Heart left ventricle (tissue), 13 donors: Measurements from ENCODE around the gene CCHCR1.

Experiments
- POLR2A ChIP-seq, 2 donors: fragments of 450-650 bp; IDR thresholded peaks; one replicate each; pipeline ENCODE4 v1.6.1; 2017; ENCODE audit warnings: antibody characterized with exemption in 2 of 2, mild to moderate bottlenecking in 2 of 2, moderate library complexity in 2 of 2
- TF ChIP-seq, protein P1 (sequence below), 12 donors: fragments of 200-600 bp; sonication (generic) in 4 of 12; IDR thresholded peaks; one replicate each; pipeline versions ENCODE4 v1.5.0 to v1.8.0; 2018 to 2022; ENCODE audit warnings: antibody characterized with exemption in 12 of 12, mild to moderate bottlenecking in 5 of 12
- donor health status: ischemic (EF 13 %, LVEDD 7.1; RV severe dilation, severe dysfunction).
- donor health status: DM: no; HTN: yes; CAD: no.
- donor health status: DM: no; HTN: no; CAD: no.
- donor health status: ischemic (EF 25% LVEDD 6.9; RV normal size, moderate dysfunction).
- donor health status: ischemic (EF 25% LVEDD 5.7; RV mildly dilated, moderate dysfunction).
- donor health status: ischemic (EF 35%, LVEDD 5.7; RV mildly dilated, moderate dysfunction).
- donor health status: nonischemic (EF 11% LVEDD 7.7; RV severe dilation, severe dysfunction).
- donor health status: DM: yes; HTN: yes; CAD: no.
- donor health status: PGD.
- donor health status: ischemic (EF 29% LVEDD 5.4; RV normal size, mild dysfunction).
- donor health status: nonischemic (EF 23%, LVEDD 6.1; RV moderate dilation, normal function).

DNA sequence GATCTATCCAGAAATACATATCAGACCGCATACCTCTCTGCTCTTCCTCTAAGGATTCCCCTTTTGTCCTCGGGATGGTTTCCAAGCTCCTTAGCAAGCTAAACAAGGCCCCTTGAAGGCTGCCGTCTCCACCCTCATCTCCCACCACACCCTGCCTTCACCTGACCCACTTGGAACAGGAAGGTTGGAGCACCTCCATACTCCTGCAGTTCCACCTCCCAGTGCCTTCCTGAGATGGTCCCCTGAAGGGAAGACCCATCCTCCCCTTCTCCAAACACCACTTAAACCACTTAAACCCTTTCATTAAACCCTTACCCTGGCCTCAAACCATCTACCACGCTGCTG, 21.4 kb upstream of the CCHCR1 start:
- TF ChIP-seq, protein P1, sequence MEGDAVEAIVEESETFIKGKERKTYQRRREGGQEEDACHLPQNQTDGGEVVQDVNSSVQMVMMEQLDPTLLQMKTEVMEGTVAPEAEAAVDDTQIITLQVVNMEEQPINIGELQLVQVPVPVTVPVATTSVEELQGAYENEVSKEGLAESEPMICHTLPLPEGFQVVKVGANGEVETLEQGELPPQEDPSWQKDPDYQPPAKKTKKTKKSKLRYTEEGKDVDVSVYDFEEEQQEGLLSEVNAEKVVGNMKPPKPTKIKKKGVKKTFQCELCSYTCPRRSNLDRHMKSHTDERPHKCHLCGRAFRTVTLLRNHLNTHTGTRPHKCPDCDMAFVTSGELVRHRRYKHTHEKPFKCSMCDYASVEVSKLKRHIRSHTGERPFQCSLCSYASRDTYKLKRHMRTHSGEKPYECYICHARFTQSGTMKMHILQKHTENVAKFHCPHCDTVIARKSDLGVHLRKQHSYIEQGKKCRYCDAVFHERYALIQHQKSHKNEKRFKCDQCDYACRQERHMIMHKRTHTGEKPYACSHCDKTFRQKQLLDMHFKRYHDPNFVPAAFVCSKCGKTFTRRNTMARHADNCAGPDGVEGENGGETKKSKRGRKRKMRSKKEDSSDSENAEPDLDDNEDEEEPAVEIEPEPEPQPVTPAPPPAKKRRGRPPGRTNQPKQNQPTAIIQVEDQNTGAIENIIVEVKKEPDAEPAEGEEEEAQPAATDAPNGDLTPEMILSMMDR (IDR thresholded peaks at IDR 0.05): no peak
- TF ChIP-seq POLR2A (IDR thresholded peaks at IDR 0.05): no peak
